Endothelial cell of umbilical vein (primary cell): ENCODE results near the gene TDRD3. TPM values are rescaled to one million over a fixed set of nuclear protein-coding genes. Genes with fewer than 3 reads are reported as not detected.
"Not testable (repeated sequence)": the region's sequence is repeated elsewhere in the genome, so short reads cannot be mapped to it uniquely, and the experiment has no call there.

Source experiments
- BruUV-seq: library from RNA; stranded (reverse); fragments of 400-500 nt; replicated peaks from 2 replicates; lab custom pipeline; 2021; lab: Mats Ljungman, UMichigan
- CTCF ChIA-PET: fragments of 300-600, 350-600 bp; sonication (Branson Sonifier 250); formaldehyde crosslinking; loops from one replicate; lab custom pipeline; 2021; ENCODE audit warnings: antibody characterized with exemption, inconsistent platforms; lab: Charles Lee
- POLR2A ChIA-PET: fragments of 300-600, 350-600 bp; sonication (Branson Sonifier 250); formaldehyde crosslinking; loops from one replicate; lab custom pipeline; 2021; ENCODE audit warnings: antibody characterized with exemption, inconsistent platforms; lab: Charles Lee
- DNase-seq: peaks from one replicate; pipeline ENCODE4 v3.0.0-alpha.2; 2011; ENCODE audit warnings: low read depth, low spot score
- FAIRE-seq: peaks from 2 replicates; lab custom pipeline; 2011; peaks lifted over from hg19 to GRCh38; lab: Jason Lieb, UNC
- H2AFZ ChIP-seq: 2 replicates; pipeline ENCODE4 v1.6.0; 2012; ENCODE audit warnings: low read depth, low read length, control low read depth, inconsistent platforms
- H3K27ac ChIP-seq: 2 replicates; pipeline ENCODE4 v1.5.1; 2011; ENCODE audit warnings: low read depth, mild to moderate bottlenecking, control low read depth, low read length, moderate library complexity; ENCODE audit not compliant: insufficient read depth
- H3K27me3 ChIP-seq, 2 experiments: 2 replicates each; pipeline versions ENCODE4 v1.6.0 to v1.6.1; 2011; ENCODE audit warnings: low read length in 2 of 2, mixed read lengths in 1 of 2; ENCODE audit not compliant: control insufficient read depth in 2 of 2, insufficient read depth in 2 of 2
- H3K36me3 ChIP-seq, 2 experiments: 2 replicates in 1 of 2; 3 replicates in 1 of 2; pipeline ENCODE4 v1.5.1; 2011; ENCODE audit warnings: low read length in 2 of 2, mild to moderate bottlenecking in 1 of 2, moderate library complexity in 1 of 2; ENCODE audit not compliant: control insufficient read depth in 2 of 2, insufficient read depth in 2 of 2; ENCODE audit errors: extremely low read depth in 1 of 2
- H3K4me1 ChIP-seq: 3 replicates; pipeline ENCODE4 v1.5.1; 2011; ENCODE audit warnings: mild to moderate bottlenecking, low read length; ENCODE audit not compliant: control insufficient read depth, insufficient read depth; ENCODE audit errors: extremely low read depth
- H3K4me2 ChIP-seq: 2 replicates; pipeline ENCODE4 v1.6.1; 2011; ENCODE audit warnings: low read length, control low read depth, mixed read lengths; ENCODE audit not compliant: insufficient read depth
- H3K4me3 ChIP-seq, 3 experiments: fragments of 200-600 bp in 1 of 3; sonication (generic), shearing (Covaris generic) in 1 of 3; replicated peaks in 1 of 3; 2 replicates each; pipeline ENCODE4 v1.5.1; 2011 to 2016; ENCODE audit warnings: control low read depth in 3 of 3, low read length in 3 of 3, mild to moderate bottlenecking in 2 of 3, inconsistent platforms in 1 of 3, low read depth in 1 of 3, moderate library complexity in 1 of 3; ENCODE audit not compliant: insufficient read depth in 1 of 3
- H3K79me2 ChIP-seq: 2 replicates; pipeline ENCODE4 v1.6.0; 2012; ENCODE audit warnings: low read length, inconsistent platforms; ENCODE audit not compliant: control insufficient read depth, insufficient read depth
- H3K9ac ChIP-seq: replicated peaks from 2 replicates; pipeline ENCODE3; 2011; ENCODE audit warnings: low read length, control low read depth; ENCODE audit not compliant: insufficient read depth; ENCODE audit errors: extremely low read depth
- H3K9me1 ChIP-seq: replicated peaks from 3 replicates; pipeline ENCODE4 v1.6.0; 2011; ENCODE audit warnings: mild to moderate bottlenecking, low read length; ENCODE audit not compliant: control insufficient read depth, insufficient read depth; ENCODE audit errors: extremely low read depth
- H3K9me3 ChIP-seq: replicated peaks from 2 replicates; pipeline ENCODE4 v1.5.1; 2012; ENCODE audit warnings: low read length, inconsistent platforms; ENCODE audit not compliant: control insufficient read depth, insufficient read depth
- H4K20me1 ChIP-seq: replicated peaks from 2 replicates; pipeline ENCODE3; 2011; ENCODE audit warnings: mild to moderate bottlenecking, low read length; ENCODE audit not compliant: control insufficient read depth, insufficient read depth; ENCODE audit errors: extremely low read depth
- EZH2 ChIP-seq: IDR thresholded peaks from 2 replicates; pipeline ENCODE4 v1.6.1; 2012; ENCODE audit warnings: borderline replicate concordance, low read depth, mild to moderate bottlenecking, moderate library complexity, low read length, inconsistent platforms; ENCODE audit not compliant: severe bottlenecking
- FOS ChIP-seq: IDR thresholded peaks from 2 replicates; pipeline ENCODE4 v1.6.1; 2011; ENCODE audit warnings: mild to moderate bottlenecking, low read length, moderate library complexity, borderline replicate concordance; ENCODE audit not compliant: insufficient read depth
- GATA2 ChIP-seq: IDR thresholded peaks from 2 replicates; pipeline ENCODE4 v1.7.0; 2011; ENCODE audit warnings: low read depth, mild to moderate bottlenecking, moderate library complexity, mixed read lengths, low read length; ENCODE audit not compliant: insufficient read length, insufficient read depth
- JUN ChIP-seq: IDR thresholded peaks from 2 replicates; pipeline ENCODE4 v1.6.1; 2011; ENCODE audit warnings: borderline replicate concordance, low read depth; ENCODE audit not compliant: insufficient read length, insufficient read depth
- MYC ChIP-seq: IDR thresholded peaks from one replicate; pipeline ENCODE4 v1.6.1; 2011; ENCODE audit warnings: mild to moderate bottlenecking, low read depth, low read length
- POLR2A ChIP-seq: IDR thresholded peaks from 2 replicates; pipeline ENCODE4 v1.6.1; 2012; ENCODE audit warnings: low read depth, mild to moderate bottlenecking, control low read depth, low read length
- POLR2AphosphoS5 ChIP-seq: IDR thresholded peaks from 2 replicates; pipeline ENCODE4 v1.6.1; 2012; ENCODE audit warnings: low read depth, mild to moderate bottlenecking, control low read depth, low read length, moderate library complexity; ENCODE audit not compliant: insufficient read depth
- dilution Hi-C: fragments of 300-500 bp; cut with MboI; formaldehyde crosslinking; loops from one replicate; pipeline ENCODE4 v1.15.0; 2019; ENCODE audit warnings: low sequenced_read_pairs; ENCODE audit not compliant: extremely low pct_ligation_motif_present
- intact Hi-C: fragments of 100-400 bp; cut with micrococcal nuclease; formaldehyde crosslinking; loops from one replicate; pipeline ENCODE4 v1.10.0; 2022
- polyA plus RNA-seq, 4 experiments: library from polyadenylated mRNA; depleted of rRNA in 3 of 4; stranded (reverse) in 3 of 4; unstranded in 1 of 4; fragments of >200 nt; gene quantifications; 2 replicates each; pipeline versions ENCODE4 v1.2.1 to v1.2.3, GENCODE V29; 2011 to 2012; ENCODE audit warnings: missing spikeins in 1 of 4
- total RNA-seq: library from RNA; stranded (reverse); gene quantifications from 2 replicates; pipeline ENCODE4 v1.2.3, GENCODE V29; 2021
- TF ChIP-seq, protein P1 (sequence below): IDR thresholded peaks from 2 replicates; pipeline ENCODE4 v1.6.1; 2011; ENCODE audit not compliant: insufficient read depth, insufficient read length
- TF ChIP-seq, protein P2 (sequence below), 2 donors: IDR thresholded peaks; 1 replicate in 1 of 2; 2 replicates in 1 of 2; pipeline ENCODE4 v1.5.1; 2011; ENCODE audit warnings: low read length in 2 of 2, mild to moderate bottlenecking in 2 of 2, moderate library complexity in 2 of 2, control low read depth in 1 of 2, inconsistent platforms in 1 of 2, low read depth in 1 of 2; ENCODE audit not compliant: insufficient read depth in 1 of 2; ENCODE audit errors: extremely low read depth in 1 of 2

The TDRD3 gene
- total and polyA plus RNA-seq, 2 donors (not counting 3 experiments of a cell fraction or from before 2014, with no cell fraction given): 3.0 to 16.3 TPM

DNA sequence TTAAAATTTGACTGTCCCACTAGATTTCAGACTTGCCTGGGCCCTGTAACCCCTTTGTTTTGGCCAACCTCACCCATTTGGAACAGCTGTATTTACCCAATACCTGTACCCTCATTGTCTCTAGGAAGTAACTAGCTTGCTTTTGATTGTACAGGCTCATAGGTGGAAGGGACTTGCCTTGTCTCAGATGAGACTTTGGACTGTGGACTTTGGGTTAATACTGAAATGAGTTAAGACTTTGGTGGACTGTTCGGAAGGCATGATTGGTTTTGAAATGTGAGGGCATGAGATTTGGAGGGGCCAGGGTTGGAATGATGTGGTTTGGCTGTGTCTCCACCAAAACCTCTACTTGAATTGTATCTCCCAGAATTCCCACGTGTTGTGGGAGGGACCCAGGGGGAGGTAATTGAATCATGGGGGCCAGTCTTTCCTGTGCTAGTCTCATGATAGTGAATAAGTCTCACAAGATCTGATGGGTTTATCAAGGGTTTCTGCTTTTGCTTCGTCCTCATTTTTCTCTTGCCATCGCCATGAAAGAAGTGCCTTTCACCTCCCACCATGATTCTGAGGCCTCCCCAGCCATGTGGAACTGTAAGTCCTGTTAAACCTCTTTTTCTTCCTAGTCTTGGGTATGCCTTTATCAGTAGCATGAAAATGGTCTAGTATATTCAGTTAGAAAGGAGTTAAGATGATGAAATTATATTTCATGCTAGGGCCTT is 12.7 kb downstream of the TDRD3 start:
- H2AFZ ChIP-seq, DNase-seq, BruUV-seq, H3K4me3 ChIP-seq, H3K4me1 ChIP-seq, H3K27ac ChIP-seq, intact Hi-C loops, FAIRE-seq, H3K9me1 ChIP-seq, H3K9me3 ChIP-seq, H3K4me2 ChIP-seq, H3K79me2 ChIP-seq, H4K20me1 ChIP-seq, dilution Hi-C loops, POLR2A ChIA-PET, H3K36me3 ChIP-seq, H3K27me3 ChIP-seq, H3K9ac ChIP-seq: not testable (repeated sequence)
- CTCF ChIA-PET: interaction anchor here (1.1 kb wide), 1 partner anchor 21 kb away, joined by 3 read pairs; no protein-coding TSS in a partner anchor

DNA sequence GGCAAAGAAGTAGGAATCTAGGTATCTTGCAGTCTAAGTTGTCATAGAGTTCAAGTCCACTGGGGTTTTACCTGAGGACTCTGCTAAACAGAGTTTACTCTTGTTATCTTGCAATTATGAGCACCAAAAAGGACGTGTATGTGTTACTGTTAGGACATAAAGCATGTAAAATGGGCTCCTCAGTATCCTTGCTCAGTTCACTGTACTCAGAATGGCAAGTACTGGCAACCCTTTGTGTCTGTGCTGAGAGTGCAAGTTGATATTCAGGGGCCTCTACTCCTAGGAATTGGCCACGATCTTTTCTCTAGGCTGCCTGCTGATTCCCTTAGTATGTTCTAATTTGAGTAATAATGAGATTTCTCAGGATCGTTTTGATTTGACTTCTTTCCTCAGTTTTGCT is 13.3 kb downstream of the TDRD3 start:
- Histone ChIP-seq H3K27ac (no peak overlapping the region), H3K4me2 (no peak overlapping the region), H3K4me3 (no peak overlapping the region), H3K9me1 (no peaks in the 10 kb centered on the region), H3K9ac (no peak overlapping the region), H2AFZ (no peak overlapping the region), H3K36me3 (no peaks in the 10 kb centered on the region), H3K4me1 (no peaks in the 10 kb centered on the region), H3K9me3 (no peaks in the 10 kb centered on the region), H3K27me3 (no peaks in the 10 kb centered on the region), H3K79me2 (peaks cover 4% of the 10 kb centered on the region), H4K20me1 (no peaks in the 10 kb centered on the region)
- CTCF ChIA-PET: interaction anchor here (1.4 kb wide), 1 partner anchor 38 kb away, joined by 5 read pairs; no protein-coding TSS in a partner anchor
- BruUV-seq: no TSS peak
- POLR2A ChIA-PET: no interaction called here
- FAIRE-seq (no peak), DNase-seq (no peak)
- dilution Hi-C loops: no loop called here
- no peak for TF ChIP-seq EZH2
- TF ChIP-seq POLR2AphosphoS5: no peak
- TF ChIP-seq, protein P1, sequence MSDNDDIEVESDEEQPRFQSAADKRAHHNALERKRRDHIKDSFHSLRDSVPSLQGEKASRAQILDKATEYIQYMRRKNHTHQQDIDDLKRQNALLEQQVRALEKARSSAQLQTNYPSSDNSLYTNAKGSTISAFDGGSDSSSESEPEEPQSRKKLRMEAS: no peak
- no peak for TF ChIP-seq JUN
- TF ChIP-seq, protein P2, sequence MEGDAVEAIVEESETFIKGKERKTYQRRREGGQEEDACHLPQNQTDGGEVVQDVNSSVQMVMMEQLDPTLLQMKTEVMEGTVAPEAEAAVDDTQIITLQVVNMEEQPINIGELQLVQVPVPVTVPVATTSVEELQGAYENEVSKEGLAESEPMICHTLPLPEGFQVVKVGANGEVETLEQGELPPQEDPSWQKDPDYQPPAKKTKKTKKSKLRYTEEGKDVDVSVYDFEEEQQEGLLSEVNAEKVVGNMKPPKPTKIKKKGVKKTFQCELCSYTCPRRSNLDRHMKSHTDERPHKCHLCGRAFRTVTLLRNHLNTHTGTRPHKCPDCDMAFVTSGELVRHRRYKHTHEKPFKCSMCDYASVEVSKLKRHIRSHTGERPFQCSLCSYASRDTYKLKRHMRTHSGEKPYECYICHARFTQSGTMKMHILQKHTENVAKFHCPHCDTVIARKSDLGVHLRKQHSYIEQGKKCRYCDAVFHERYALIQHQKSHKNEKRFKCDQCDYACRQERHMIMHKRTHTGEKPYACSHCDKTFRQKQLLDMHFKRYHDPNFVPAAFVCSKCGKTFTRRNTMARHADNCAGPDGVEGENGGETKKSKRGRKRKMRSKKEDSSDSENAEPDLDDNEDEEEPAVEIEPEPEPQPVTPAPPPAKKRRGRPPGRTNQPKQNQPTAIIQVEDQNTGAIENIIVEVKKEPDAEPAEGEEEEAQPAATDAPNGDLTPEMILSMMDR (IDR thresholded peaks at IDR 0.05; ENCODE audit: extremely low read depth in 1 of 2, insufficient read depth in 1 of 2, low read depth in 1 of 2, low read length in 2 of 2): no peak
- TF ChIP-seq GATA2: no peak
- no peak for TF ChIP-seq POLR2A
- TF ChIP-seq MYC: no peak
- no peak for TF ChIP-seq FOS
- intact Hi-C loops: no loop called here
